HG02642 (cell line): Measurements from ENCODE around the gene COX7A1.
"Not testable (repeated sequence)": the region's sequence is repeated elsewhere in the genome, so short reads cannot be mapped to it uniquely, and the experiment has no call there.

Experiments
- ATAC-seq: cut with Tn5 transposase; IDR thresholded peaks from one replicate; pipeline ENCODE4 v1.9.1; 2021; ENCODE audit warnings: mild to moderate bottlenecking; ENCODE audit not compliant: unreplicated experiment, poor library complexity

Gene COX7A1

DNA sequence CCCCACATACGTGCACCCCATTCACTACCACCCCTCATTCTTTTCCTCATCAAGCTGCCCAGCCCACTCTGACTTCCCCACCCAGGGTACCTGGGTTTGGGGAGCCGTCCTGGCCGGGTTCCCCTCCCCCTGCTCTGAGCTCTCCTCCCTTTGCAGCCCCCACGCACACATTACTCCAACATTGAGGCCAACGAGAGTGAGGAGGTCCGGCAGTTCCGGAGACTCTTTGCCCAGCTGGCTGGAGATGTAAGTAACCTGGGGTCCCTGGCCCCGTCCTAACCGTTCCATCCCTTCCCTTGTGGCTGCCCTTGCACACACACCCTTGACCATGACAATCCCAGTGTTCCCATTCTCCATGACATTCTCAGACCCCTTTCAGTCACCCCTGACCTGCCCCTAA lies 9.8 kb downstream of the COX7A1 start:
- no peak for ATAC-seq

DNA sequence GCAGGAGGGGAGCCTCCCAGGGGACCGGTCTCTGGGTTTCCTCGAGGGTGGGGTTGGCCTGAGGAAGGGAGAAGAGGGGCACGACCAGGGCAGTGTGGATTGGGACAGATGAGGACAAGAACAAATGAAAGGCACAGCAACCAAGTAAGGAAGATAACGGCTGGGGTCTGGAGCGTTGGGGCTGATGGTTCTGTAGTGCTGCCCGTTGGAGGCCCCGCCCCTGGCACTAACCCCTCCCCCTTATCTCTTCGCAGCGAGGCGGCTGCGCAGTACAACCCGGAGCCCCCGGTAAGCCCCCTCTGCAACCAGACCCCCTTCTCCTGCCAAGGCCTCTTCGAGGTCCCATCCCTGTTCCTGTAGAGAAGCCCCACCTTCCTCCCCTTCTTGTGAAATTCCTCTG lies 10.2 kb downstream of the COX7A1 start:
- no peak for ATAC-seq

DNA sequence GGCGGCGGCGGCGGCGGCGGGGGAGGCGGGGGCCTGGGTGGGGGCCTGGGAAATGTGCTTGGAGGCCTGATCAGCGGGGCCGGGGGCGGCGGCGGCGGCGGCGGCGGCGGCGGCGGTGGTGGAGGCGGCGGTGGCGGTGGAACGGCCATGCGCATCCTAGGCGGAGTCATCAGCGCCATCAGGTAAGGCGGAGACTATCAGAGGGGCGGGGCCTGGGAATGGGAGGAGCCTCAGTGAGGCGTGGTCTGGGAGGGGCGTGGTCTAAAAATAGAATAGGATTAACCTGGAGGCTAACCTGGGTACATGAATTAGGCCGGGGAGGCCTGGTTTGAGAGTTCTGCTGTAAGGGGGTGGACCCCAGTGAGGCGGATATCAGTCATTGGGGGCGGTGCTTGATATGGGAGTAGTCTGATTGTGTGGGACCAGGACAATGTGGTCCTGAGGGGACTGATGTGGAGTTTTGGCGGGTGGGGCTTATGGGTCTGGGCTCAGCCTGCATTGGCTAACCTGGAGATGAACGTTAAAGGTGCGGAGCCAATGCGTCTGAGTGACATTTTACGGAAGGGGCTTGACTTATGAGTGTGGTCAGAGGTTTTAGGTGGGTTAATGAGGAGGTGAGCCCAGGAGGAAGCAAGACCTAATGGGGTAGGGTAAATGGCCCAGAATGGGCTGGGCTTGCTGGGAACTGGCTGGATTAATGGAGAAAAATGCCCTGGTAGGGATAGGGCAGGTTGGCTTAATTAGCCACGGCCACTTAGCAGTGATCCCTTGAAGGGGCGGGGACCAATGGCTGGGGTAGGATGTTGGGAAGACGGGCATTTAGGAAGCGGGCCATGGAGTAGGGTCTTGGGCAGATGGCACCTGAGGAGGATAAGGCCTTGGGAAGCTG lies 11.0 kb downstream of the COX7A1 start:
- peak; percentile 53 for ATAC-seq

DNA sequence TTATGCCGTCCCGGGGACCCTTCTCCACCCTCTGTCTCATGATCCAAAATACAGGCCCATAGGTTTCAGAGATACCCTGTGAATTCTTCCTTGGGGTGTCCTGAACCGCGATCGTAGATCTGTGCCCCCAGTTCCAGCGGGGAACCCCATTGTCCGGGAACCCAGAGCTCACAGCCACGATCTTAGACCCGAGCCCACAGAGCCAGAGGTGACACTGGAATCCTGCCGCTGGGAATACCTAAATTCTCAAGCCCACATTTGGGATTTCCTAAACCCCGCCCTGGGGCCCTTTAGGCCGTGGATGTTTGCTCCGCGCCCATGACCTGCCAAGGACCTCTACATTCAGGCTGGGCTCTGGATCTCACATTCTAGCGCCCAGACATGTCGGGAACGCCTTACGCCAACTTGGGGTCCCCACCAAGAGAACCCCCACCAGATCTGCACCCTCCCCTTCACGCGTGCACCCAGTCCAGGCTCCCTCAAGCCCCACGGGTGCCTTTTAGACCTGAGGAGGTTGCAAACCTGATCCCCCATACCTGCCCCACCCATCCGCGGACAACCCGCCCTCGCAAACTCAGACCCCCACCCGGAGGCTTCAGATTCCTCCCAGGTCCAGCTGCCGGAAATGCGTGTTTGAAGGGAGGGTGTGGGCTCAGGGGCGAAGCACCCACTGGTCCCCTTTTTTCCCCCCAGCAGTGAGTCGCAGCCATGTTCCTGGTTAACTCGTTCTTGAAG lies 11.8 kb downstream of the COX7A1 start:
- ATAC-seq, result peak; percentile 8

DNA sequence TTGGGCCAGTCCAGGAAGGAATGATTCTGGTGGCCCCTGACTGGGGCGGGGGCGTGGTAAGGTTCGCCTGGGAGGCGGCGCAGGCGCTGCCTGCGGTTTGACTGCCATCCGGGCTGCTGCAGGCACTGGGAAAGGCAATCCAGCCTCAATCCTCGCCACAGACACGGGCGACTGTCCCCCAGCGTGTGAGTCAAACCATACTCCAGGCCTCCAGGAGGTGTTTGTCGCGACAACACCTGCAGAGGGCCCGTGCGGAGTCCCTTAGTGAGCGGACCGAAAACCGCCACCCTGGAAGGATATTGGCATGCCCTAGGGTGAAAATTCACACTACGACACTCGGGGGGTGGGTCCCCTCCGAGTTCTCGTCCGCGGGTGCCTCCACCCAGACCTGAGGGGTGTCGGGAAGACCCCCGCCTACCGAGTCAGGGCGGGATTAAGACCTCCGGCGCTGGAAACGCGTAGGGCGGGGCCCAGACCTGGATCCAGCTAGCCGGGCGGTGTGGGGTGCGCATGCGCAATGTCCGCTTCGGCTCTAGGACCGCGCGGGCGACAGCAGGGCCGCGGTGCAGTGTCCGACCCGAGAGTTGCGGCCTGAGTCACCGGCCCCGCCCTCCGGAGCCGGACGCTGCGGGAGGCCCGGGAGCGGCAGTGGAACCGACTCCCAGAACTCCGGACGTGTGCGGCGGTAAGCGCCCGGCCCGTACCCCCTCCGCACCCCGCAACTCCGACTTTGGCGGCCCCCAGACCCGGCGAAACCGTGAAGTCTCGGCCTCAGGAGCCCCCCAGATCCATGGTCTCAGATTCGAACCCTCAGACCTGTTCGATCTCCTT lies 12.6 kb downstream of the COX7A1 start, which contains the start of gene CAPNS1:
Gene CAPNS1 (plus strand): TSS at position 594 of the 831 bp plus-strand sequence. CDS start 946 bp downstream, outside the sequence.
- peak; percentile 86 for ATAC-seq

DNA sequence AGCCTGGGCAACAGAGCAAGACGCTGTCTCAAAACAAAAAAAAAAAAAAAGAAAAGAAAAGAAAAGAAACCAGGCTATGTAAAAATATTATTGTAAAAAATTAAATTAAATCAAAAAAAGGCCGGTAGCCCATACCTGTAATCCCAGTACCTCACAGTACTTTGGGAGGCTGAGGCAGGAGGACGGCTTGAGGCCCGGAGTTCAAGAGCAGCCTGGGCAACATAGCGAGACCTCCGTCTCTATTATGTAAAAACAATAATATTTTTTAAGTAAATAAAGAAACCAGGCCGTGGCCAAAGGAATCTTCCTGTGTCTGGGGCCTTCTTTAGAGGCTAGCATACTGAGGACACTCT lies 13.2 kb downstream of the COX7A1 start:
- no peak for ATAC-seq

DNA sequence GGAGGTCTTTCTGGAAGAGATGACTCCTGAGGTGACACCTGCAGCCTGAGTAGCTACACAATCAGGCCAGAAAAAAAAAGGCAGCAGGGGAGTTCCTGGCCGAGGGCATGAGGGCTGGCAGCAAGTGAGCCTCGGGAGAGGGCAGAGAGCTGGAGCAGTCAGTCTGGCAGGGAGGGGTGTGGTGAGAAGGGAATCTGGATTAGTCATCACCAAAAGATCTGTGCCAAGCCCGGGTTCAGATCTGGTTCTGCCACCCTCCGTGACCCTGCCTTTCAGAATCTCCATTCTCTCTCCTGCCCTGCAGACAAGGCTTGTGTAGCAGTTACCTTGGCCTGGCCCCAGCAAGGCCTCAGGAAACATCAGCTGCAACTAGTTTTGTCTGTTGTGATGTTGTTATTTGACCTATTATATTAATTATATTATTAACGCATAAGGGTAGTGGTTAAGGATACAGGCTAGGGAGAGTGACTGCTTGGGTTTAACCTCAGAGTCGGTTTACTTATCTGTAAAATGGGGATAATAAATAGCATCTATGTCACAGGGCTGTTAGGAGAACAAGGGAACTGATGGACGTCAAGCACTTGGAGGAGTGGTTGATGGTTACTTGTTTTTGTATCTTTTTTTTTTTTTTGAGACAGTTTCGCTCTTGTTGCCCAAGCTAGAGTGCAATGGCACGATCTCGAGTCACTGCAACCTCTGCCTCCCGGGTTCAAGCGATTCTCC lies 15.1 kb downstream of the COX7A1 start:
- ATAC-seq, result no peak

DNA sequence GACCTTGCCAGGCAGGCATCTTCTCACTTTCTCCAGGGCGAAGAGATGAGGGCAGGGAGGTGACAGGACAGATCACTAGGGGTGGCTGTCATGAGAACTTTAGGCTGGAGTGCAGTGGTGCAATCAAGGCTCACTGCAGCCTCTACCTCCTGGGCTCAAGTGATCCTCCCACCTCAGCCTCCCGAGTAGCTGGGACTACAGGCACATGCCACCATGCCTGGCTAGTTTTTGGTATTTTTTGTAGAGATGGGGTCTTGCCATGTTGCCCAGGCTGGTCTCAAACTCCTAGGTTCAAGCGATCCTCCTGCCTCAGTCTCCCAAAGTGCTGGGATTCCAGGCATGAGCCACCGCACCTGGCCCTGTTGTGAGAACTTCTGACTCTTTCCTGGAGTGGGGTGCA lies 17.4 kb downstream of the COX7A1 start:
- not testable (repeated sequence) for ATAC-seq

DNA sequence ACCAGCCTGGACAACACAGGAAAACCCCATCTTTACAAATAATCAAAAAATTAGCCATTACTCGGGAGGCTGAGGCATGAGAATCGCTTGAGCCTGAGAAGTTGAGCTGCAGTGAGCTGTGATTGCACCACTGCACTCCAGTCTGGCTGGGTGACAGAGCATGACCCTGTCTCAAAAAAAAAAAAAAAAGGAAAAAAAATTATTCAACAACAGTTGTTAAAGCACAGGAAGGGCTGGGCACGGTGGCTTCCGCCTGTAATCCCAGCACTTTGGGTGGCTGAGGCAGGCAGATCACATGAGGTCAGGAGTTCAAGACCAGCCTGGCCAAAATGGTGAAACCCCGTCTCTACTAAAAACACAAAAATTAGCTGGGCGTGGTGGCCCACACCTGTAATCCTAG lies 21.0 kb downstream of the COX7A1 start:
- not testable (repeated sequence) for ATAC-seq

DNA sequence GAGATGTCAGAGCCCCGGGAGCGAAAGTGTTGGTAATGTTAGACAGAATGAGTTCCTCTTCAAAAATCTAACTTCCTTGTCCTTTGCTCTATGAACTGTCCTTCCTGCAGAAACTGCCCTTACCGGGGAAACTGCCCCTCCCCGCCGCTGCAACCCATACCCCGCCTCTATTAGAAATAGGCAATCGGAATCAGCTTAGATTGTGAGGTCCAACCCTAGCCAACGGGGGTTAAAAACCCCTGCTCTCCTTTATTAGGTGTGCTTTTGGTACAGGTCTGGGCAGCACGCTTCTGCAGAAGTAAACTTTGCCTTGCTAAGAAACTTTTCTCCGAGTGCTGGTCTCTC lies 23.9 kb downstream of the COX7A1 start:
- ATAC-seq, result no peak

DNA sequence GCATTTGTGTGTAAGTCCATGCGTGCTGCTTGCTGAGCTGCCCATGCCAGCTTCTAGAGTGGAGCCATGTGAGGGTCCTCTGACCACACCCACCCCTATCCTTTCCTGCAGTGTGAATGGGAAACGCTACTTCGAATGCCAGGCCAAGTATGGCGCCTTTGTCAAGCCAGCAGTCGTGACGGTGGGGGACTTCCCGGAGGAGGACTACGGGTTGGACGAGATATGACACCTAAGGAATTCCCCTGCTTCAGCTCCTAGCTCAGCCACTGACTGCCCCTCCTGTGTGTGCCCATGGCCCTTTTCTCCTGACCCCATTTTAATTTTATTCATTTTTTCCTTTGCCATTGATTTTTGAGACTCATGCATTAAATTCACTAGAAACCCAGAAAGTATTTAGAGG lies 26.7 kb downstream of the COX7A1 start:
- ATAC-seq, result no peak

DNA sequence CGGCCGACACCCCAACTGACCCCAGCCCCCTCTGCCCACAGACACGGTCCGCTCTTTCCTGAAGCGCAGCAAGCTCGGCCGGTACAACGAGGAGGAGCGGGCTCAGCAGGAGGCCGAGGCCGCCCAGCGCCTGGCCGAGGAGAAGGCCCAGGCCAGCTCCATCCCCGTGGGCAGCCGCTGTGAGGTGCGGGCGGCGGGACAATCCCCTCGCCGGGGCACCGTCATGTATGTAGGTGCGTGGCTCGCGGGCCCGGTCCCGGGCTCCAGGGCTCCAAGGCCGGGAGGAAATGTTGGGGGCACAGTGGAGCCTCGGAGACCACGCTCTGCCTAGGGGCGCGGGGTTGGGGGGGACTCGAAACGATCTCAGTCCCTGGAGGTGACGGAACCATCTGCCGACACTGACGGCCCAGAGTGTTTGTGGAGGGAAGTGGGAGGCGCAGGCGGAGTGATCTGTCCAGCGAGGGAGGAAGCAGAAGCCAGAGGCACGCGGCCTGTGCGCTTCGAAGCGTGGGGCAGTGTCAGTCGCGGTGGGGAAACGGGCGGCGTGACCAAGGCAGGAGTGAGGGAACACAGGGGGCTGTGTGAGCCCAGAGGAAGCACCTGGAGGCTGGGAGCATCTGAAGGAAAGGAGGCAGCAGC lies 30.6 kb downstream of the COX7A1 start:
- ATAC-seq, result no peak

DNA sequence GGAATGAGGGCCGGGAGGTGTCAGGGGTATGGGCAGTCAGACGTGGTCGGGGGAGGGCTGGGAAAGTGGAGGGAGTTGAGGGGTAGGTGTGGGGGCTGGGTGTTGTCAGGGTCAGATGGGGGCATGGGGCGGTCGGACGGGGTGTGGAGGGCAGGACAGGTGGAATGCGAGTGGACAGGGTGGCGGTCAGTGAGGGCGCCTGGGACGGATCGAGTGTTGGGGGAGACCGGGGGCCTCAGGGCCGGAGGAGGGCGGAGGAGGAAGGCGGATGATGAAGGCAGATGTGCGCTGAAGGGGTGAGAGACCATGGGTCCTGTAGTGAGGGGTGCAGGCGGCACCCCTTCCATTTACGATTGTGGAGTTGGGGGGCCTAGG lies 31.3 kb downstream of the COX7A1 start:
- ATAC-seq, result no peak

DNA sequence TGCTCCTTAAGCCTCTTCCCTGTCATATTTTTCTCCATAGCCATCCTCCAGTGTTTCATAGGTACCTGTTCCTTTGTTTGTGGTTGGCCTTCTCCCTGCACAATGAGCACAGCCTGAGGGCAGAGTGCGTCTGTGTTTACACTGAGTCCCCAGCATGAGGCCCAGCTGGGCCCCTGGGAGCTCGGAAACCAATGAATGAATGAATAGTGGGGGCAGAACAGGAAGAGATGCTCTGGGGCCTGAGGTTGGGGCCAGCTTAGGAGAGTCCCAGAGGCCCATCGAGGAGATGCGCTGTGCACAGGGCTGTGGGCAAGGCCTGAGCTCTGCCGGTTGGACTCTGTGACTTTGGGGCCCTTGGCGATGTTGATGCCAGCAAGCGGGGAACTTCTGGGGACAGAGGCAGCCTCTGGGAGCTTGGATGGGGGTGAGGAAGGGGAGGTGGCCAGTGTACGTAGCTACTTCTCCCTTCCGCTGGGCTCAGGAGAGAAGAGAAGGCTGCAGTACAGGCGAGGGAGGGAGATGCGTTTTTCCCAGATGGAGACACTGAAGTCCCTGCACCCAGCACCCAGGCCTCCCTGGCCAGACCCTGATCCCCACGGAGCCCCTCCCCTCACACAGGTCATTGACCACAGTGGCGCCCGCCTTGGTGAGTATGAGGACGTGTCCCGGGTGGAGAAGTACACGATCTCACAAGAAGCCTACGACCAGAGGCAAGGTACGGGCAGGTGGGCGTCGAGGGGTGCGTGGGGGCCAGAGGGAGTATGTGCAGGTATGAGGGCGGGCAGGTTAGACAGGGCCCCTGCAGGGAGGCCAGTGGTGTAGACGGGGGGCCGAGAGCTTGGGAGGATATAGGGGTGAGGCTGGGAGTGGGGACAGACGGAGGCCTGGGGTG lies 31.9 kb downstream of the COX7A1 start:
- no peak for ATAC-seq

DNA sequence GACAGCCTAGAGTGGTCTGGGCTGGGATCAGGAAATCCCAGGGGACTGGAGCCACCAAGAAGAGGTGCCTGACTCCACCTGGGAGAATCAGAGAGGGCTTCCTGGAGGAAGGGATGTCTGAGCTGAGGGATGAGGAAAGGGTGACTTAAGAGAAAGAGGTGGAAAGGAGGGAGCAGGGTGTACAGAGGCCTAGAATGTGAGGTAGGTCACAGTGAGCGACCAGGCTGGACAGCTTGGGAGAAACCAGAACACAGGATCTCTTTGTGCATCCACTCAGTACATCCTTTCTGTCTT lies 36.0 kb downstream of the COX7A1 start:
- no peak for ATAC-seq

DNA sequence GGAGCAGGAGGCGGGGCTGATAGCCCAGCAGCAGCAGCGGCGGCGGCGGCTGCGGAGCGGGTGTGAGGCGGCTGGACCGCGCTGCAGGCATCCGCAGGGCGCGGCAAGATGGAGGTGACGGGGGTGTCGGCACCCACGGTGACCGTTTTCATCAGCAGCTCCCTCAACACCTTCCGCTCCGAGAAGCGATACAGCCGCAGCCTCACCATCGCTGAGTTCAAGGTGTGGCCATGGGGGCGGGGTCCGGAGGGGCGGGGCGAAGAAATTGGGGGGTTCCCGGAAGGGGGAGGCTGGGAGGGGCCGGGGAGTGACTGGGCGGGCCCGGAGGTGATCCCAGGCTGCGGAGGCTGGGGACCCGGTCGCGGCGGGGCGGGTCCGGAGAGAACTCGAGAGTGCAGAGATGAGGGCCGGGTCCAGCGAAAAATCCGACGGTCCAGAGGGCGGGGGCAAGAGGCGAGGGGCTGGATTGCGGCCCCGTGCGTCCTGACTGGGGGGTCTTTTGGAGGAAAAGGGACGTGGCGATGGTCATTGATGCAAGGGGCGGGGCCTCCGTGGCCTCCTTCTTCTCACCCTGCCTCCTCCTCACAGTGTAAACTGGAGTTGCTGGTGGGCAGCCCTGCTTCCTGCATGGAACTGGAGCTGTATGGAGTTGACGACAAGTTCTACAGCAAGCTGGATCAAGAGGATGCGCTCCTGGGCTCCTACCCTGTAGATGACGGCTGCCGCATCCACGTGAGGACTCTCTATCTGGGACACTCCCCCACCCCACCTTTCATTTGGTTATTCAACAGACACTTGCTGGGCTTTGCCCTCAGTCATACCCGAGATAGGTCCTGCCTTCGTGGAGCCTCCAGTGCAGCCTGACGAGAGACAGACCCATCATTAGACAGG lies 36.5 kb downstream of the COX7A1 start, which contains the start of gene TBCB:
Gene TBCB (plus strand): TSS at position 16 of the 891 bp plus-strand sequence. CDS start 93 bp downstream, at position 109.
- ATAC-seq, result no peak

DNA sequence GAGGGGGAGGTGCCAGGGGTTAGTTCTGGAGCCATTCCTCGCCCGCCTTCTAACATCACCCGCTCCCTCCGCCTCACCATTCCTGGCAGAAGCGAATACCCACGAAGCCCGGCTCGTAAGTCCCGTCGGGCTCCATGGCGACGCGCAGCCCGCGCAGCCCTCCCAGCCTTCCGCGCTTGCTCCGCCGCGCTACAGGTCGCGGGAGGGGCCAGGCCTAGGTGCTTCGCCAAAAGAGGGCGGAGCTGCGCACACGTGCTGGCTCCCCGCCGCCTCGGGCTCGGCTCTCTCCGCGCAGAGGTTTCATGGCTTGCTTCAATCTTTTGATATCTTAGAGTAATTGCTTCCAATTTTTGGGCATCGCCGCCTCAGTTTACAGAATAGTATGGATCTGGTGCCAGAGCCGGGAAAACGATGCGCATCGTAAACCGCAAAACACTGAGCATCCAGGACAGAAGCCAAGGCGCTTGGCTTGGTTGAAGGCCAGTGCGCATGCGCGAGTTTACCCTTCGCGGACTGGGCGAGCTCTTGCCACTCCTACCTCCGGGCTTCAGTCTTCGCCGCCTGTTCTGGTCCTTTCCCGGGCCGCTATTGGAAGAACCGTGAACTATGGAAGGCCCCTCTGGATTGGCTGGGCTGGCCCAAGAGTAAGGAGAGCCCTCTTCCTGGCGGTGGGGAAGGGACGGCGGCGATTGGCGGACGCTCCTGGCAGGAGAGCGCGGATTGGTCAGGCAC lies 37.4 kb downstream of the COX7A1 start, which contains the start of gene POLR2I:
Gene POLR2I (minus strand): TSS at position 155 of the 732 bp plus-strand sequence. CDS start 19 bp downstream, at position 136.
- peak; percentile 87 for ATAC-seq
